ENCODE results near the gene HOXD8.

The HOXD8 gene

GRCh38 chr2:176174382-176174823 lies 44.9 kb downstream of the HOXD8 start:
- DNase-seq (ENCODE audit: low spot score), result no peak

DNA sequence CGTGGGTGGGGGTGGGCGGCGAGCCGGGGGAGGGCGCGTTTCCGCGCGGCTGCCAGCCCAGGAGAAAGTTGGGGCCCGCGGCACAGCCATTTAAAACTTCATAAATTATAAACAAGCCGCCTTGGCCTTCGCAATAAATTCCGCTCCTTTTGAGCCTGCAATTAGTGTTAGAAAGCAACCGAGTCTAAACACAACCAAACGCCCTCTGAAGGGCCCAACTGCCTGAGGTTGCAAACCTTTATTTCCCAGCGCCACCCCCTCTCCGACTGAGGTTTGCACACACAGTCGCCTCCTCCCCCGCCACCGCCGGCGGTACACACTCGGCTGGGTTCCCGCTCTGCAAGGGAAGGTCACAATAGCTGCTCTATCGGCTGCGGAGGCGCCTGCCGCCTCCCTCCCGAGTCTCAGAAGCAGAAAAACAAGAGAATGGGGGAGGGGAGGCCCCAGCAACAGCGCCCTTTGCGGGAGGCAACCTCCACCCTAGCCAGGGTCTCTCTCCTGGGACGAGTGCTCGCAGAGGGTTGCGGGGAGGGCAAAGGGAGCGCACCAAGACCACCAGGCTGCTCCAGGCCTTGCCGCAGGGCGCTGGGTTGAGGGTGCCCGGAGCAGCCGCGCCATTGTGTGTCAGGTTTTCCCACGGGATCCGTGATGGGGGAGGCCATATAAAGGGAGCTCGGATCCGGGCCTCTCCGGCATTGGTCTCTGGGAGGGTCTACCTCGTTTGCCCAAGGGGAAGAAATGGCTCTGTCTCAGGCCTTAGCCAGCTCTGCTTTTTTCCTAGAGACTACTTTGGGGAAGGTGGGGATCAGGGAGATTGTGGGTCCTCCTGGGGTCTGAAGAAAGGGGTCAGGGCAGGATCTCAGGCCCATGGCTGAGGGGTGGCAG lies 45.6 kb downstream of the HOXD8 start:
- no peak for DNase-seq (ENCODE audit: low spot score)

- no peak for DNase-seq (ENCODE audit: low spot score)
Measured at GRCh38 chr2:176175709-176176607, 46.5 kb downstream of the HOXD8 start.

GRCh38 chr2:176177580-176178037 lies 48.1 kb downstream of the HOXD8 start:
- peak; percentile 51 for DNase-seq (ENCODE audit: low spot score)

GRCh38 chr2:176178038-176178756 lies 48.7 kb downstream of the HOXD8 start:
- DNase-seq (ENCODE audit: low spot score), result peak; percentile 56

DNA sequence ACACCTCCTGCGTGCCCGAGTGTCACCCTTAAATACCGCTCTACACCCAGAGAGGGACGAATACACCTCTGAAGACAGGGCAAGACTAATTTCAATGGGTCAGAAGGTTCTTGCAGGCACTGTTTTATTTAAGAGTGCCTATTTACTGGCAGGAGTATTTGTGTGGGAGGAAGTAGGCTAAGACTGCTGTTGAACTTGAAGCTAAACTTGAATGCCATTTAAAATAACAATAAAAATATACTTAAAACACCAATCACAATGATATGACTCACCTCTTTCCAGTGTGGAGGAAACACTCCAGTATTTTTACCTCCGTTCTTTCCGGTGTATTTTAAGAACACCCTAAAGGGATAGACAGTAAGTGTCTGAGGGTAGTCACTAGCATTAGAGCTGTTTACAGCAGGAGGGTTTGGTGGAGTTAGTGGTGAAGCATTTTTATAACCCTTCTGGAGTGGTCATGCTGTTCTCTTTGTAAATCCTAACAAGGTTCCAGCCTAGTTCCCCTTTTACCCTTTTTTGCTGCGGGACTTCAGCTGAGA lies 49.3 kb downstream of the HOXD8 start:
- peak; percentile 66 for DNase-seq (ENCODE audit: low spot score)

DNA sequence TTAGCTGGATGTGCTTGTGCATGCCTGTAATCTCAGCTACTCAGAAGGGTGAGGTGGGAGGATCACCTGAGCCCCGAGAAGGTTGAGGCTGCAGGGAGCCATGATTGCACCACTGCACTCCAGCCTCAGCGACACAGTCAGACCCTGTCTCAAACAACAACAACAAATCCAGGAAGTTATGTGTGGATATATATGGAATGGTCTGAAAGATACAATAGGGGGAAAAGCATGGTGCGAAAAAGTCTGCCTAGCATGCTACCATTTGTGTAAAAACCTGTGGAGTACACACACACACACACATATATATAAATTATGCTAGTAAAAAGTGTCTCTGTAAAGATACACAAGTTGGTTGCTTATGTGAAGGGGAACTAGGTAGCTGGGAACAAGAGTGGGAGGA lies 52.0 kb downstream of the HOXD8 start:
- DNase-seq (ENCODE audit: low spot score), result no peak

All from SW480 (cell line).